Loucy (cell line): Measurements from ENCODE around the gene UNC45A.
A peak's percentile ranks its signal among the peaks of the same experiment; 100 is the strongest.
"Not testable (repeated sequence)": the region's sequence is repeated elsewhere in the genome, so short reads cannot be mapped to it uniquely, and the experiment has no call there.

Experiments used
- H2AFZ ChIP-seq: fragments of 200-600 bp; sonication (generic); 2 replicates; pipeline ENCODE4 v1.6.0; 2016; ENCODE audit warnings: antibody characterized with exemption, mild to moderate bottlenecking, low read length, moderate library complexity
- H3F3A ChIP-seq: fragments of 200-600 bp; 2 replicates; pipeline ENCODE4 v1.6.0; 2016; ENCODE audit warnings: antibody characterized with exemption, low read depth, mild to moderate bottlenecking
- H3K27me3 ChIP-seq: fragments of 200-600 bp; sonication (generic); 2 replicates; pipeline ENCODE4 v1.6.1; 2014; ENCODE audit warnings: low read length, mild to moderate bottlenecking; ENCODE audit not compliant: insufficient read depth, poor library complexity, severe bottlenecking
- H3K36me3 ChIP-seq: fragments of 200-600 bp; sonication (generic); 2 replicates; pipeline ENCODE4 v1.6.1; 2016; ENCODE audit warnings: low read length; ENCODE audit not compliant: insufficient read depth
- H3K4me1 ChIP-seq: fragments of 200-600 bp; sonication (generic); 2 replicates; pipeline ENCODE4 v1.5.1; 2014; ENCODE audit warnings: low read length, mild to moderate bottlenecking; ENCODE audit not compliant: insufficient read depth, poor library complexity, severe bottlenecking
- H3K4me2 ChIP-seq: fragments of 200-600 bp; sonication (generic); 2 replicates; pipeline ENCODE4 v1.6.0; 2014; ENCODE audit warnings: antibody characterized with exemption, low read length, low read depth, mild to moderate bottlenecking; ENCODE audit not compliant: poor library complexity, severe bottlenecking
- H3K4me3 ChIP-seq: fragments of 200-600 bp; sonication (generic); 2 replicates; pipeline ENCODE4 v1.5.1; 2014; ENCODE audit warnings: low read length, mild to moderate bottlenecking, mixed read lengths; ENCODE audit not compliant: poor library complexity, severe bottlenecking
- H3K79me2 ChIP-seq: fragments of 200-600 bp; sonication (generic); 2 replicates; pipeline ENCODE4 v1.6.1; 2014; ENCODE audit warnings: low read length; ENCODE audit not compliant: insufficient read depth
- H3K9ac ChIP-seq: fragments of 200-600 bp; sonication (generic); 2 replicates; pipeline ENCODE4 v1.6.0; 2014; ENCODE audit warnings: mild to moderate bottlenecking, low read depth, low read length, moderate library complexity; ENCODE audit not compliant: poor library complexity, severe bottlenecking
- H3K9me2 ChIP-seq: fragments of 200-600 bp; sonication (generic); replicated peaks from 2 replicates; pipeline ENCODE4 v1.6.1; 2016; ENCODE audit warnings: low read depth, low read length, mixed read lengths
- H3K9me3 ChIP-seq: fragments of 200-600 bp; sonication (generic); 2 replicates; pipeline ENCODE4 v1.6.1; 2014; ENCODE audit warnings: mild to moderate bottlenecking, antibody characterized with exemption, low read length, low read depth; ENCODE audit not compliant: insufficient read depth
- H4K20me1 ChIP-seq: fragments of 200-600 bp; sonication (generic); 2 replicates; pipeline ENCODE4 v1.6.0; 2014; ENCODE audit warnings: antibody characterized with exemption, low read length, mild to moderate bottlenecking; ENCODE audit not compliant: insufficient read depth, poor library complexity, severe bottlenecking
- EZH2phosphoT487 ChIP-seq: fragments of 200-600 bp; IDR thresholded peaks from 2 replicates; pipeline ENCODE4 v1.6.1; 2018; ENCODE audit warnings: antibody characterized with exemption, mild to moderate bottlenecking, moderate library complexity, borderline replicate concordance
- TF ChIP-seq, protein P1 (sequence below): fragments of 200-600 bp; sonication (generic); conservative IDR thresholded peaks from 2 replicates; pipeline ENCODE4 v1.5.1; 2014; ENCODE audit warnings: mild to moderate bottlenecking, antibody characterized with exemption, low read length

The UNC45A gene

DNA sequence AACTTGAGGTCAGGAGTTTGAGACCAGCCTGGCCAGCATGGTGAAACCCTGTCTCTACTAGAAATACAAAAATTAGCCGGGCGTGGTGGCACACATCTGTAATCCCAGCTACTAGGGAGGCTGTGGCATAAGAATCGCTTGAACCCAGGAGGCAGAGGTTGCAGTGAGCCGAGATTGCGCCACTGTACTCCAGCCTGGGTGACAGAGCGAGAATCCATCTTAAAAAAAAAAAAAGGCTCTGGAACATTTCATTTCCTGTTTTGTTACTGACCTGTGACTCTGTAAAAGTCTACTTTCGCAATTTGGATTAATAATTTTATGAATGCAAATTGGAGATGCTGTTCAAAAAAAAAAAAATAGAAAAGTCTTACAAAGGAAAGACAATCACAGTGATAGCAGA, 7.0 kb upstream of the UNC45A start:
- H3K4me2 ChIP-seq, H2AFZ ChIP-seq, H3F3A ChIP-seq, H3K9ac ChIP-seq, H3K36me3 ChIP-seq, H3K9me3 ChIP-seq, H3K27me3 ChIP-seq, H3K9me2 ChIP-seq, H3K4me3 ChIP-seq, H4K20me1 ChIP-seq: not testable (repeated sequence)
- H3K79me2 ChIP-seq, result peaks cover 19% of the 10 kb centered on the region; the same call in 1 of the 2 replicates
- peaks cover 21% of the 10 kb centered on the region for H3K4me1 ChIP-seq

DNA sequence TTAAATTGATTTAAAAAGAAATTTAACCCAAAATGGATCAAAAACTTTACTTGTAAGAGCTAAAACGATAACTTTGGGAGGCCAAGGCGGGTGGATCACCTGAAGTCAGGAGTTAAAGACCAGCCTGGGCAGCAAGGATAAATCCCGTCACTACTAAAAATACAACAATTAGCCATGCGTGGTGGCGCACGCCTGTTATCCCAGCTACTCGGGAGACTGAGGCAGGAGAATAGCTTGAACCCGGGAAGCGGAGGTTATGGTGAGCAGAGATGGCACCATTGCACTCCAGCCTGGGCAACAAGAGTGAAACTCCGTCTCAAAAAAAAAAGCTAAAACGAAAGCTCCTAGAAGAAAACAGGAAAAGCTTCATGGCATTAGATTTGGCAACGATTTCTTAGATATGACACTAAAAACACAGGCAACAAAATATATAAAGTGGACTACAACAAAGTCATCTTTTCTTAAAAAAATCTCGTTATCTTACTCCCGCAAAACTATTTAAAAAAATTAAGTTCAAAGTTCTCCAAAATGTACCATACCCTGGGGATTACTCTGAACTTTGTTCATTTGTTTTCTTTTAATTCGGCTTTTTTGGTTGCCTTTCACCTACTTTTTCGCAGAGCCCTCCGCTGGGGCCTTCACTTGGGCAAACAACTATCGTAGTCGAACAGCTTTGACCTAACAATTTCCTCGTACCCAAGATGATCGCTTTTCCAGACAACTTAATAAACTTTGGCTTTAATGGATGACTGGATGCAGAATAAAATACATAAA, 5.7 kb upstream of the UNC45A start:
- Histone ChIP-seq H3K27me3 (no peaks in the 10 kb centered on the region), H3K79me2 (peaks cover 19% of the 10 kb centered on the region; the same call in 1 of the 2 replicates), H3K9me3 (no peaks in the 10 kb centered on the region), H3K36me3 (no peaks in the 10 kb centered on the region), H3F3A (0 out of 2 replicates have a peak, but pooled peaks cover 5% of the 10 kb centered on the region), H4K20me1 (no peaks in the 10 kb centered on the region), H3K9me2 (no peaks in the 10 kb centered on the region), H3K4me2 (peak overlapping the region; percentile 85), H3K9ac (peak overlapping the region; percentile 82), H3K4me3 (peak overlapping the region; percentile 85), H3K4me1 (peaks cover 26% of the 10 kb centered on the region), H2AFZ (peak overlapping the region; percentile 88)
- TF ChIP-seq, protein P1, sequence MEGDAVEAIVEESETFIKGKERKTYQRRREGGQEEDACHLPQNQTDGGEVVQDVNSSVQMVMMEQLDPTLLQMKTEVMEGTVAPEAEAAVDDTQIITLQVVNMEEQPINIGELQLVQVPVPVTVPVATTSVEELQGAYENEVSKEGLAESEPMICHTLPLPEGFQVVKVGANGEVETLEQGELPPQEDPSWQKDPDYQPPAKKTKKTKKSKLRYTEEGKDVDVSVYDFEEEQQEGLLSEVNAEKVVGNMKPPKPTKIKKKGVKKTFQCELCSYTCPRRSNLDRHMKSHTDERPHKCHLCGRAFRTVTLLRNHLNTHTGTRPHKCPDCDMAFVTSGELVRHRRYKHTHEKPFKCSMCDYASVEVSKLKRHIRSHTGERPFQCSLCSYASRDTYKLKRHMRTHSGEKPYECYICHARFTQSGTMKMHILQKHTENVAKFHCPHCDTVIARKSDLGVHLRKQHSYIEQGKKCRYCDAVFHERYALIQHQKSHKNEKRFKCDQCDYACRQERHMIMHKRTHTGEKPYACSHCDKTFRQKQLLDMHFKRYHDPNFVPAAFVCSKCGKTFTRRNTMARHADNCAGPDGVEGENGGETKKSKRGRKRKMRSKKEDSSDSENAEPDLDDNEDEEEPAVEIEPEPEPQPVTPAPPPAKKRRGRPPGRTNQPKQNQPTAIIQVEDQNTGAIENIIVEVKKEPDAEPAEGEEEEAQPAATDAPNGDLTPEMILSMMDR, result no peak
- TF ChIP-seq EZH2phosphoT487, result no peak

DNA sequence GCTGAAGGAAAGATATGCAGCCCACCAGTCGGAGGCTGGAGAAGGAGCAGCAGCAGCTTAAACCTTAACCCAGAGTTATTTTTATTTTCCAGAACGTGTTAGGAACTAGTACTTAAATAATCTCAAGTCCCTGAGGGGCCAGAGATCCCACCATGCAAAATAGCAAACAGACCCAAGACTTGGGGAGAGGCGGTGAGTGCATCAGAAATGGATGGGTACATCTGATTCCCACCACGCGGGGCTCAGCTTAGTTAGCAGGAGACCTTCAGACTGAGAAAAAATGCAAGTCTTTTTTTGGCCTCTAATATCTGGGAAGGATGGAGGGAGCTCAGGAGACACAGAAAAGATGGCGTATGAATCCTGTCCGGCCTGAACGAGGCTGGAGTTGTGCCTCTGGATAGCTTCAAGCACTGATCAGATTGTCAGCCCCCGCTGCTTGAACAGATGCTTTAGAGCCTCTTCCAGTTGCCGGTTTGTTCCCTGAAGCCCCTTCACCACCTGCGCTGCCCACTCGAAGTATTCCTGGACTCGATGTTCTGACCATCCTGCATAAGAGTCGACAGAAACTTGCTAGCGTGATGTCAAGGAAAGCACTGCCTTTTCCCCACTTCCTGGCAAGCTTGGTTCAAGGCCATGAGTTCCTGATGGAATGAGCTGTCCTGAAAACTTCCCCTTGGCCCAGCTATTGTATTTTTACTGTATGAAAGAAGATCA, 4.1 kb upstream of the UNC45A start:
- TF ChIP-seq EZH2phosphoT487, result no peak
- TF ChIP-seq, protein P1, result no peak
- H3K4me1 ChIP-seq, result peaks cover 35% of the 10 kb centered on the region
- no peaks in the 10 kb centered on the region for H3K9me3 ChIP-seq
- H4K20me1 ChIP-seq, result peaks cover 7% of the 10 kb centered on the region
- H3K9ac ChIP-seq, result peak overlapping the region; percentile 82
- H3K9me2 ChIP-seq, result no peaks in the 10 kb centered on the region
- peak overlapping the region; percentile 85 for H3K4me2 ChIP-seq
- 0 out of 2 replicates have a peak, but pooled peaks cover 5% of the 10 kb centered on the region for H3F3A ChIP-seq
- peaks cover 25% of the 10 kb centered on the region for H3K79me2 ChIP-seq
- H3K36me3 ChIP-seq, result no peaks in the 10 kb centered on the region
- H3K4me3 ChIP-seq, result peak overlapping the region; percentile 85
- H2AFZ ChIP-seq, result no peak overlapping the region
- H3K27me3 ChIP-seq, result no peaks in the 10 kb centered on the region
